ENCODE results near the gene TNXB.

DNA sequence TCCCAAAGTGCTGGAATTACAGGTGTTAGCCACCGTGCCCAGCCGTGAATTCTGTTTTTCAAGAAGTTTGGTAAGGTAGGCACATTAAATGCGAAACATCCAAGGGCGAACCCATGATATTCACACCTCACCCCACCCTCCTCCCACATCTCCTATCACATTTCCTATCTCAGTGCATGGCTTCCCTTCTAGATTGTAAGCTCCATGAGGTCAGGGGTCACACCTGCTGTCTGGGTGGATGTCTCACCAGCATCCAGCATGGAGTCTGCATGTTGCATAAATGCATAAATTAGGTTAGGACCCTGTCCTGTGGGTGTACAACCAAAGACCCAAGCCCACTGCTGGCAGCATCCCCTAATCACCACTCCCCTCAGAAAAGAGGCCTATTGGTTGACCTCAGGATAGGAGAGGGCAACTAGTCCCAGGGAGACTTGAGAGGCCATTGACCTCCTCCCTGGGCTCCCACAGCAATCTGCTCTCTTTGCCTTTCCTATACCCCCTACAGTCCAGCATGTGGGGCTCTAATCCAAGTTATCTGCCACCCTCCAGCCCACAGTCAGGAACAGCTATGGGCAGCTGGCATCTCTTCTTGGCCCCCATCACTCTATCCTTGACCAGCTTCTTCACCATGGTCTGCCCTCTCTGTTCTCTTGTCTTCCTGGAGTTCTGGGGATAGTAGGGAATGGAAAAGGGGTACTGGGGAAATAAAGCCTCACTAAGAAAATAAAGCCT is 38.4 kb upstream of the TNXB start:
- TF ChIP-seq, protein P1, sequence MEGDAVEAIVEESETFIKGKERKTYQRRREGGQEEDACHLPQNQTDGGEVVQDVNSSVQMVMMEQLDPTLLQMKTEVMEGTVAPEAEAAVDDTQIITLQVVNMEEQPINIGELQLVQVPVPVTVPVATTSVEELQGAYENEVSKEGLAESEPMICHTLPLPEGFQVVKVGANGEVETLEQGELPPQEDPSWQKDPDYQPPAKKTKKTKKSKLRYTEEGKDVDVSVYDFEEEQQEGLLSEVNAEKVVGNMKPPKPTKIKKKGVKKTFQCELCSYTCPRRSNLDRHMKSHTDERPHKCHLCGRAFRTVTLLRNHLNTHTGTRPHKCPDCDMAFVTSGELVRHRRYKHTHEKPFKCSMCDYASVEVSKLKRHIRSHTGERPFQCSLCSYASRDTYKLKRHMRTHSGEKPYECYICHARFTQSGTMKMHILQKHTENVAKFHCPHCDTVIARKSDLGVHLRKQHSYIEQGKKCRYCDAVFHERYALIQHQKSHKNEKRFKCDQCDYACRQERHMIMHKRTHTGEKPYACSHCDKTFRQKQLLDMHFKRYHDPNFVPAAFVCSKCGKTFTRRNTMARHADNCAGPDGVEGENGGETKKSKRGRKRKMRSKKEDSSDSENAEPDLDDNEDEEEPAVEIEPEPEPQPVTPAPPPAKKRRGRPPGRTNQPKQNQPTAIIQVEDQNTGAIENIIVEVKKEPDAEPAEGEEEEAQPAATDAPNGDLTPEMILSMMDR (IDR thresholded peaks at IDR 0.05) = no peak
- no peak for TF ChIP-seq POLR2A (IDR thresholded peaks at IDR 0.05)
